GM13977 (cell line): ENCODE measurements around the gene RGS7.
"Not testable (repeated sequence)": the region's sequence is repeated elsewhere in the genome, so short reads cannot be mapped to it uniquely, and the experiment has no call there.

Experiments
- DNase-seq: peaks from one replicate; pipeline ENCODE4 v3.0.0; 2012; ENCODE audit warnings: low spot score
- CTCF ChIP-seq: IDR thresholded peaks from 2 replicates; pipeline ENCODE4 v1.5.1; 2012; ENCODE audit warnings: mild to moderate bottlenecking, control low read depth; ENCODE audit not compliant: insufficient read depth; ENCODE audit errors: extremely low read depth, missing control alignments
- in situ Hi-C: fragments of 300-500 bp; cut with MboI; formaldehyde crosslinking; loops from one replicate; pipeline ENCODE4 v1.12.0; 2022; ENCODE audit warnings: low sequenced_read_pairs, low pct_unique_long_range_greater_than_20kb, mixed read lengths, inconsistent platforms; ENCODE audit not compliant: unreplicated experiment

Gene RGS7

GRCh38 chr1:241142493-241142892, 214.5 kb downstream of the RGS7 start:
- DNase-seq: no peak
- in situ Hi-C loops: no loop called here

GRCh38 chr1:241141646-241142045, 215.4 kb downstream of the RGS7 start:
- in situ Hi-C loops, DNase-seq: not testable (repeated sequence)

More at GRCh38 chr1:241142493-241142892, 214.5 kb downstream of the RGS7 start:
- TF ChIP-seq CTCF: no peak

- DNase-seq: no peak
- in situ Hi-C loops: no loop called here
- no peak for TF ChIP-seq CTCF
Measured at GRCh38 chr1:241140670-241141069, 216.3 kb downstream of the RGS7 start.

GRCh38 chr1:241139047-241139446, 218.0 kb downstream of the RGS7 start:
- TF ChIP-seq CTCF: no peak
- in situ Hi-C loops: no loop called here
- no peak for DNase-seq

- in situ Hi-C loops: no loop called here
- no peak for DNase-seq
- TF ChIP-seq CTCF: no peak
Measured at GRCh38 chr1:241138248-241138647, 218.8 kb downstream of the RGS7 start.

- TF ChIP-seq CTCF: no peak
Measured at GRCh38 chr1:241136389-241136788, 220.6 kb downstream of the RGS7 start.

GRCh38 chr1:241131636-241132194, 225.3 kb downstream of the RGS7 start:
- in situ Hi-C loops: no loop called here
- no peak for DNase-seq
- TF ChIP-seq CTCF: no peak

More at GRCh38 chr1:241136389-241136788, 220.6 kb downstream of the RGS7 start:
- in situ Hi-C loops: no loop called here
- DNase-seq: no peak
